PFSK-1 (cell line): ENCODE data around the gene AKAP10.

ENCODE experiments used
- FOXP2 ChIP-seq: optimal IDR thresholded peaks from 2 replicates; pipeline ENCODE3; 2011; ENCODE audit warnings: borderline replicate concordance, control low read depth, inconsistent platforms; ENCODE audit not compliant: insufficient read depth; ENCODE audit errors: extremely low read length, extremely low read depth
- POLR2AphosphoS5 ChIP-seq: IDR thresholded peaks from 2 replicates; pipeline ENCODE4 v1.6.1; 2012; ENCODE audit warnings: low read depth, mild to moderate bottlenecking, control low read depth, low read length, moderate library complexity
- REST ChIP-seq, 2 experiments: IDR thresholded peaks; 2 replicates each; pipeline versions ENCODE4 v1.6.1 to v1.8.0; 2011 to 2012; ENCODE audit warnings: low read depth in 2 of 2, low read length in 2 of 2, control low read depth in 1 of 2, inconsistent platforms in 1 of 2, mild to moderate bottlenecking in 1 of 2, moderate library complexity in 1 of 2; ENCODE audit not compliant: insufficient read depth in 1 of 2
- TAF1 ChIP-seq: IDR thresholded peaks from 2 replicates; pipeline ENCODE4 v1.6.1; 2012; ENCODE audit warnings: low read length, control low read depth, borderline replicate concordance; ENCODE audit not compliant: insufficient read depth

GRCh38 chr17:19880393-19880792 is 97.2 kb downstream of the AKAP10 start:
- no peak for TF ChIP-seq REST (IDR thresholded peaks at IDR 0.05; ENCODE audit: insufficient read depth in 1 of 2, low read depth in 2 of 2, low read length in 2 of 2)
- TF ChIP-seq FOXP2 = no peak
- no peak for TF ChIP-seq TAF1
- TF ChIP-seq POLR2AphosphoS5 = no peak
